ENCODE measurements around the gene DMC1. TPM values are rescaled to one million over a fixed set of nuclear protein-coding genes. Genes with fewer than 3 reads are reported as not detected.

DMC1 gene
- total RNA-seq, 1 experiment from 2014 or later, result 6.8 TPM

- no peaks in the 10 kb centered on the region for H3K4me1 ChIP-seq (ENCODE audit: insufficient read depth, low read length)
- no peaks in the 10 kb centered on the region for H3K79me2 ChIP-seq (ENCODE audit: insufficient read depth, low read length)
- no peak overlapping the region for H2BK20ac ChIP-seq (ENCODE audit: low read depth, low read length, poor library complexity, severe bottlenecking)
- H4K91ac ChIP-seq (ENCODE audit: insufficient read length, low read depth, low read length), result no peak overlapping the region
- no peak overlapping the region for H2AFZ ChIP-seq (ENCODE audit: low read length)
- no peaks in the 10 kb centered on the region for H4K20me1 ChIP-seq (ENCODE audit: control insufficient read depth, insufficient read depth, insufficient read length)
- H3K27ac ChIP-seq (ENCODE audit: insufficient read length, low read depth, low read length), result no peak overlapping the region
- no peak overlapping the region for H3K4me3 Mint-ChIP-seq
- H3K9me3 Mint-ChIP-seq, result no peaks in the 10 kb centered on the region
- no peak overlapping the region for H3K23ac ChIP-seq (ENCODE audit: insufficient read length, low read depth, low read length)
- no peak overlapping the region for H4K8ac ChIP-seq (replicated peaks; ENCODE audit: insufficient read length, low read depth, low read length)
- no peak overlapping the region for H3K14ac ChIP-seq (ENCODE audit: insufficient read depth, low read length)
- H3K9ac ChIP-seq (ENCODE audit: extremely low read depth, insufficient read length, low read length), result no peak overlapping the region
- H3K18ac ChIP-seq (ENCODE audit: insufficient read length, low read depth, low read length), result no peak overlapping the region
- H3K27me3 ChIP-seq (ENCODE audit: insufficient read depth, low read length), result no peaks in the 10 kb centered on the region
- H3K4me1 Mint-ChIP-seq, result no peaks in the 10 kb centered on the region
- H3T11ph ChIP-seq (ENCODE audit: low read length), result no peak overlapping the region
- WGBS (ENCODE audit: extremely low coverage, insufficient read length, low lambda C conversion rate), result no CpG with 5 or more reads among the region's 5 CpGs
- no peak overlapping the region for H2BK5ac ChIP-seq (ENCODE audit: insufficient read length, low read length)
- no peak overlapping the region; a peak in 1 of 7 replicates for H3K27ac Mint-ChIP-seq
- no peak overlapping the region for H2BK15ac ChIP-seq (ENCODE audit: low read depth, low read length)
- no peaks in the 10 kb centered on the region for H3K79me1 ChIP-seq (ENCODE audit: insufficient read depth, low read depth, low read length, poor library complexity, severe bottlenecking)
- no peak overlapping the region for H2BK12ac ChIP-seq (ENCODE audit: insufficient read length, low read depth, low read length)
- H4K5ac ChIP-seq (ENCODE audit: insufficient read length, low read depth, low read length), result no peak overlapping the region
- H2AK5ac ChIP-seq (ENCODE audit: insufficient read length, low read length), result no peak overlapping the region
- no peak overlapping the region for H2BK120ac ChIP-seq (ENCODE audit: low read depth, low read length, poor library complexity, severe bottlenecking)
- no peak overlapping the region for H3K4ac ChIP-seq (ENCODE audit: low read depth, low read length)
- H3K23me2 ChIP-seq (ENCODE audit: insufficient read length, low read depth, low read length, poor library complexity, severe bottlenecking), result no peaks in the 10 kb centered on the region
- no peaks in the 10 kb centered on the region for H3K9me3 ChIP-seq (ENCODE audit: control insufficient read depth, low read depth, low read length)
- no peak overlapping the region for H3K4me2 ChIP-seq (ENCODE audit: insufficient read depth, insufficient read length, low read length)
- no peak overlapping the region for H3K56ac ChIP-seq (ENCODE audit: insufficient read length, low read depth, low read length)
- no peaks in the 10 kb centered on the region; the same call in none of the 2 replicates for H3K27me3 Mint-ChIP-seq (ENCODE audit: low read depth)
- H3K36me3 Mint-ChIP-seq (ENCODE audit: insufficient read depth in 1 of 3, low read depth in 3 of 3), result no peaks in the 10 kb centered on the region
- no peak for DNase-seq
- TF ChIP-seq CTCF (conservative IDR thresholded peaks at IDR 0.05), result no peak
Observed at GRCh38 chr22:38523479-38523878, 46.5 kb downstream of the DMC1 start.
